GM19328 (cell line): ENCODE measurements around the gene S100P.
"Not testable (repeated sequence)": the region's sequence is repeated elsewhere in the genome, so short reads cannot be mapped to it uniquely, and the experiment has no call there.

ENCODE experiments used
- ATAC-seq: cut with Tn5 transposase; IDR thresholded peaks from one replicate; pipeline ENCODE4 v1.9.1; 2021; ENCODE audit warnings: mild to moderate bottlenecking, moderate library complexity; ENCODE audit not compliant: unreplicated experiment

The S100P gene

GRCh38 chr4:6672541-6673190 lies 21.0 kb upstream of the S100P start:
- not testable (repeated sequence) for ATAC-seq

- ATAC-seq: not testable (repeated sequence)
Measured at GRCh38 chr4:6673191-6673659, 20.5 kb upstream of the S100P start.

- peak; percentile 74 for ATAC-seq
Measured at GRCh38 chr4:6673660-6674499, 19.8 kb upstream of the S100P start.

- peak; percentile 25 for ATAC-seq
Measured at GRCh38 chr4:6674500-6675149, 19.1 kb upstream of the S100P start.

GRCh38 chr4:6676722-6677558 lies 16.7 kb upstream of the S100P start:
- ATAC-seq: no peak

- no peak for ATAC-seq
Measured at GRCh38 chr4:6680372-6681034, 13.2 kb upstream of the S100P start.

GRCh38 chr4:6681191-6681590 lies 12.5 kb upstream of the S100P start:
- no peak for ATAC-seq

GRCh38 chr4:6682862-6683590 lies 10.7 kb upstream of the S100P start:
- no peak for ATAC-seq

- no peak for ATAC-seq
Measured at GRCh38 chr4:6684656-6685055, 9.0 kb upstream of the S100P start.

- ATAC-seq: no peak
Measured at GRCh38 chr4:6686104-6686787, 7.4 kb upstream of the S100P start.

GRCh38 chr4:6687947-6688878 lies 5.5 kb upstream of the S100P start:
- ATAC-seq: no peak

- peak; percentile 79 for ATAC-seq
Measured at GRCh38 chr4:6688879-6689505, 4.7 kb upstream of the S100P start.

- ATAC-seq: no peak
Measured at GRCh38 chr4:6689506-6689960, 4.1 kb upstream of the S100P start.

GRCh38 chr4:6692379-6692778 lies 1.3 kb upstream of the S100P start:
- no peak for ATAC-seq

GRCh38 chr4:6692806-6693205 lies 872 bp upstream of the S100P start:
- no peak for ATAC-seq

- no peak for ATAC-seq
Measured at GRCh38 chr4:6694177-6694901, 661 bp downstream of the S100P start.
